ENCODE data around the gene VWCE. TPM values are rescaled to one million over a fixed set of nuclear protein-coding genes. Genes with fewer than 3 reads are reported as not detected.
"Not testable (repeated sequence)": the region's sequence is repeated elsewhere in the genome, so short reads cannot be mapped to it uniquely, and the experiment has no call there.

The VWCE gene
- total RNA-seq, 2 experiments from 2014 or later = 1.6 to 1.7 TPM

DNA sequence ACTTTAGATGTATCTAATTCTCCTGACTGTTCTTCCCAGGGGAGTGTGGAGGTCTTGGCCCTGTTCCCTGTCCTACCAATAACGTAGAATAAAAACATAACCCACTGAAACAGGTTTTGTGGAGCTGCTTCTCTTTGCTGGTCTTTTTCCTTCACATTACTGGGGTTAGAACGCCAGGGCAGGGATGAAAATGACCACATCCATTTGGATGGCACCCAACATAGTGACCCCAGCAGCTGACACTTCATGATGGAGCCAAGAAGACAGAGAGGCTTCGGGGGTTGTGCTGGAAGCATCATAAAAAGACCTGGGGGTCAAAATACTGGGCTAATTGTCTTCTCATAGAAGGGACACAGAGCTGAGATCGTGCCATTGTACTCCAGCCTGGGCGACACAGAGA lies 63.5 kb downstream of the VWCE start:
- POLR2A ChIA-PET; H3K4me1 Mint-ChIP-seq; DNase-seq; CTCF ChIA-PET; H3K9me3 Mint-ChIP-seq; H3K27me3 Mint-ChIP-seq; H3K36me3 Mint-ChIP-seq (ENCODE audit: low read depth); H3K4me3 Mint-ChIP-seq; H3K27ac Mint-ChIP-seq: not testable (repeated sequence)

DNA sequence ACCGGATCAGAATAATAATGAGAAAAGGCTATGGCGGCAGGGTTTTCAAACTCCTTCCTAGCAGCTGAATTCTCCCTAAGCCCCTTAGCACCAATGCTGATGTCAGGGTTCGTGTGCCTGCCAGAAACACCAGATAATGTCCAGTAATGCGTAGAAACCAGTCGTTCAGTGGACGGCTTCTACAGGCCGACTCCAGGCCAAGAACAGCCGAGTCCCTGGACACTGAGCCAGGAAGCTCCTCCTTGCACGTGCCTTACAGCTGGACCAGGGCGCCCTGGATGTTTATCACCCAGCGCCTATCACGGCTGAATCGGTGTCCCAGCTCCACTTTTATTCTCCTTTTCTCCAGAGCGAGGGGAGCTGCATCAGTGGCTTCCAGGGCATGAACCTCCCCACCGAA lies 64.1 kb downstream of the VWCE start:
- H3K36me3 Mint-ChIP-seq (ENCODE audit: low read depth); POLR2A ChIA-PET; H3K4me1 Mint-ChIP-seq; DNase-seq; H3K4me3 Mint-ChIP-seq; H3K9me3 Mint-ChIP-seq; CTCF ChIA-PET; H3K27me3 Mint-ChIP-seq; H3K27ac Mint-ChIP-seq: not testable (repeated sequence)

DNA sequence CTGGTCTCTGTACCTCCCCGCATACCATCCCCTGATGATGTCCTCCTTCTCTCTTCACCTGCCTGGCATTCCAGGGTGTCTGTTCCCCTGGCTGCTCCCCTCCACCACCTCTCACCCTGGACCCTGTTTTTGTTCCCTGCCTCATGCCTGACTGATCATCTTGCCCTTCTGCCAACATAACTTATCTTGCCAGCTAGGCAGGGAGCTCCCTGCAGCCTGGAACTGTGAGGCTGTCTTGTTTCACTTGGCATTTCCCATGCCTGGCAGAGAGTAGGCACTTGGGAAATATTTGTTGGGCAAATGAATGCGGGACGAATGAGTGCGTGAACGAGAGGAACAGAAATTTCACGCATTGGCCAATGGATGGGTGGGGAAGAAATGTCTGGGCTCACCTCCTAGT lies 65.7 kb downstream of the VWCE start:
- H3K36me3 Mint-ChIP-seq (ENCODE audit: low read depth); POLR2A ChIA-PET; CTCF ChIA-PET; DNase-seq; H3K27me3 Mint-ChIP-seq; H3K4me1 Mint-ChIP-seq; H3K4me3 Mint-ChIP-seq; H3K9me3 Mint-ChIP-seq; H3K27ac Mint-ChIP-seq: not testable (repeated sequence)

DNA sequence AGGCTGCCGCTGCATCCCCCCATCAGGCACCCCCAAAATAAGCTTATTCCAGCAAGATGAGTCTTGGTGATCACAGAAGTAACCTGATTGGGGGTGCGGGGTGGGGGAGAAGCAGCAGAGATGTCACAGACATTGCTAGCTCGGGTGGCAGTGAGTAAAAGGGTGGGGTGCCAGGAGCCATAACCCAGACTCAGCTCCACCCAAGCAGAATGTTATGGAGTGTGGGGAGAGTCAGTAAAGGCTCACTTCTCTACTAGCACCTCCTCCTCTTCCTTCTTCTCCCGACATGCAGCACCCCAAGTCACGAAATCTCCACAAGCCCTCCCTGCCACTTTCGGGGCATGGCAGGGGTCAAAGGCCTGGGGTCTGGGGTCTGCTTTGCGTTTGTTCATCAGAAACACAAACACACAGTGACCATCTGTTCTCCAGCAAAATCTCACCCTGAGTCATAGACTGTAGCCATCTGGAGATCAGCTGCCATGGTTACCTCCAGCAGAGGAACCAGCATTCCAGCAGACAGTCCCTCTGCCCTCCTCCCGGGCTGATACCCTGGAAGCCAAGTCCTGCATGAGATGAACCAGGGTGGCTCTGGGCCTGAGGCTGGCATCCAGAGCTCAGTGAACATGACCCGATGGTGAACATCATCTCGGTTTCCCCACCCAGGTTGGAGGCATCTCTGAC lies 68.5 kb downstream of the VWCE start:
- H3K27ac Mint-ChIP-seq; H3K9me3 Mint-ChIP-seq; POLR2A ChIA-PET; H3K4me1 Mint-ChIP-seq; H3K36me3 Mint-ChIP-seq (ENCODE audit: low read depth); CTCF ChIA-PET; H3K27me3 Mint-ChIP-seq; H3K4me3 Mint-ChIP-seq; DNase-seq: not testable (repeated sequence)

DNA sequence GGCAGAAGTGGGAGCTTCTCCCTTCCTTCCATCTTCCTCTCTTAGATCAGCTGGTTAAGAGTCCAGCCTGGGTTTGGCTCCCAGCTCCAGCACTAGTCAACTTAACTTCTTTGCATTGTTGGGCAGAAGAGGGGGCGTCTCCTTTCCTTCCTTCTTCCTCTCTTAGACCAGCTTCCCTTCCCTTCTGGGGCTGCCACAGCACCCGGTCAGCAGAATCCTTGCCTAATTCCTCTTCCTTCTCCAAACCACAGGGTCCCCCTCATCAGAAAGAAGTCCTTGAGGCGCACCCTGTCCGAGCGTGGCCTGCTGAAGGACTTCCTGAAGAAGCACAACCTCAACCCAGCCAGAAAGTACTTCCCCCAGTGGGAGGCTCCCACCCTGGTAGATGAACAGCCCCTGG lies 72.4 kb downstream of the VWCE start:
- H3K4me3 Mint-ChIP-seq; H3K4me1 Mint-ChIP-seq; H3K27me3 Mint-ChIP-seq; H3K9me3 Mint-ChIP-seq; CTCF ChIA-PET; H3K27ac Mint-ChIP-seq; POLR2A ChIA-PET; H3K36me3 Mint-ChIP-seq (ENCODE audit: low read depth); DNase-seq: not testable (repeated sequence)

DNA sequence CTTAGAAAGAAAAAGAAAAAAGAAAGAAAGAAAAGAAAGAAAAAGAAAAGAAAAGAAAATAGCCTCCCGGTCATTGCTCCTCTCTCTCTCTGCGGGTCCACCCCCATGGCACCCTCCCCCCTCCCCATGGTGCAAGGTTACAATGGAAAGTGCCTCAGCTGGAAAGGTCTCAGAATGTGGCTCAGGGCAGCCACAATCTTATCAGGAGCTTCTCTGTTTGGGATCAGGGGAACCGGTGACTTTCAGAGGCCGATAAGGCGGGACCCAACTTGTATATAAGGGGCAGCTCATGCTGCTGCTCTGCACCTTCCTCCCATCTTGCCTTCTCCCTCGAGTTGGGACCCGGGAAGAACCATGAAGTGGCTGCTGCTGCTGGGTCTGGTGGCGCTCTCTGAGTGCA lies 73.1 kb downstream of the VWCE start, which contains the start of gene PGA4:
Gene PGA4 (plus strand): TSS at position 301 of the 400 bp plus-strand sequence. CDS start 54 bp downstream, at position 355.
- H3K4me3 Mint-ChIP-seq; H3K27me3 Mint-ChIP-seq; CTCF ChIA-PET; DNase-seq; H3K9me3 Mint-ChIP-seq; POLR2A ChIA-PET; H3K4me1 Mint-ChIP-seq; H3K36me3 Mint-ChIP-seq (ENCODE audit: low read depth); H3K27ac Mint-ChIP-seq: not testable (repeated sequence)

DNA sequence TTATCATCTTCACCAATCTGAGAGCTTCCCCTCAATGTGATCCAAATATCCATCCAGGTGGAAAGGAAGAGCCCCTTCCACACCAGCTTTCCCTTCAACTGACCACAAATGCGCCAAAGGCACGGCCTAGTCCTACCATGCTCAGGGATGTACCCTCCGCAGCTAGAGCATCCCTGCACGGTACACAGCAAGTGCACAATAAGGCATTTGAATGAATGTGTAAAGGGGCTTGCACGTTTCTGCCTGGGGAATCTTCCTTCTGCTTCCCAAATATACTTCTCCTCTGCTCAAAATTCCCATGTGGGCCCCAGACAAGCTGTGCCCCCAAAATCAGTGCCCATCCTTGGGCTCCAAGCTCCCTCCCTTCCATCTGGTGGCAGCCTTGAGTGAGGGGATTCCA lies 76.1 kb downstream of the VWCE start:
- DNase-seq; H3K27me3 Mint-ChIP-seq; H3K4me3 Mint-ChIP-seq; POLR2A ChIA-PET; H3K27ac Mint-ChIP-seq; H3K36me3 Mint-ChIP-seq (ENCODE audit: low read depth); H3K4me1 Mint-ChIP-seq; CTCF ChIA-PET; H3K9me3 Mint-ChIP-seq: not testable (repeated sequence)

DNA sequence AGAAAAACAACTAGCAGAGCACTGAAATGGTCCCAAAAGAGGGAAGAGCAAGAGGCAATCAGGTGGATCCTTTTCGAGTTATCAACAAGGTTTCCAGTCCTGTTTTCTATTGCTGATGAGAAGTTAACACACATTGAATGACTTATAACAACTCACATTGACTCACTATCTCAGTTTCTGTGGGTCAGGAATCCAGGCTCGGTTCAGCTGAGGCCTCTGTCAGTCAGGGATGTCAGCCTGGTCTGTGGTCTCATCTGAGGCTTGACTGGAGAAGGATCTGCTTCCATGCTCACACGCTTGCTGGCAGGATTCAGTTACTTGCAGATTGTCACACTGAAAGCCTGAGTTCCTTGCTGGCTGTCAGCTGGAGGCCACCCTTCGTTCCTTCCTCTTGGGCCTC lies 76.8 kb downstream of the VWCE start:
- H3K27ac Mint-ChIP-seq; H3K4me3 Mint-ChIP-seq; H3K27me3 Mint-ChIP-seq; CTCF ChIA-PET; H3K36me3 Mint-ChIP-seq (ENCODE audit: low read depth); DNase-seq; POLR2A ChIA-PET; H3K9me3 Mint-ChIP-seq; H3K4me1 Mint-ChIP-seq: not testable (repeated sequence)

DNA sequence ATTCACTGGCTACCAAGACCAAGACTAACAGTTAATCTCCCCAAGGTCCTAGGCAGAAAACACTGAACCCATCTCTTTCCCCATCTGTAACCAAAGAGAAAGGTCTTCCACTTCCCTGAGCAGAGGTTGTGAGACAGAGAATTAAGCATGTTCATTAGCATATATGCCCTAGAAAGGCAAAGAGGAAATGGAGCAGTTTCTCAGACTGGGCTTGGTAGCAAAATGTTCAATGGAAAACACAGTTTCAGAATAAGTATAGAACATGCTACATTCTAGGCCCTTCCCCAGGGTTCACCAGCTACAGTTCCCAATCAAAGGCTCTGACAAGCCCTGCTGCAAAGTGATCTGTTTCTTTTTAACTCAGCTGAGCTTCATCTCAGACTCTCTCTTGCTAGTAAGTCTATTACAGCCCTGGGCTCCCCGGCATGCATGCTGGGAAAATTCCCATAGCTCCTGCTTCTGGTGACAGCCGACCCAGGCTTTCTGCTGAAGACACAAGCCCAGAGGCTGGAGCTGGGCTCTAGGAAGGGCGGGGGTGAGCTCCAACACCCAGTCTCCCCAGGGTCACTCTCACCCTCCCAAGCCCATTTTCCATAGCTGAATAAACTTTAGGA lies 81.3 kb downstream of the VWCE start:
- H3K9me3 Mint-ChIP-seq, POLR2A ChIA-PET: not testable (repeated sequence)

DNA sequence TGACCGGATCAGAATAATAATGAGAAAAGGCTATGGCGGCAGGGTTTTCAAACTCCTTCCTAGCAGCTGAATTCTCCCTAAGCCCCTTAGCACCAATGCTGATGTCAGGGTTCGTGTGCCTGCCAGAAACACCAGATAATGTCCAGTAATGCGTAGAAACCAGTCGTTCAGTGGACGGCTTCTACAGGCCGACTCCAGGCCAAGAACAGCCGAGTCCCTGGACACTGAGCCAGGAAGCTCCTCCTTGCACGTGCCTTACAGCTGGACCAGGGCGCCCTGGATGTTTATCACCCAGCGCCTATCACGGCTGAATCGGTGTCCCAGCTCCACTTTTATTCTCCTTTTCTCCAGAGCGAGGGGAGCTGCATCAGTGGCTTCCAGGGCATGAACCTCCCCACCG lies 82.9 kb downstream of the VWCE start:
- H3K9me3 Mint-ChIP-seq; H3K27me3 Mint-ChIP-seq; H3K4me3 Mint-ChIP-seq; H3K36me3 Mint-ChIP-seq (ENCODE audit: low read depth); POLR2A ChIA-PET; CTCF ChIA-PET; H3K27ac Mint-ChIP-seq; H3K4me1 Mint-ChIP-seq; DNase-seq: not testable (repeated sequence)

More for the DNA sequence above, 81.3 kb downstream of the VWCE start:
- H3K27ac Mint-ChIP-seq; H3K27me3 Mint-ChIP-seq; DNase-seq; CTCF ChIA-PET; H3K4me3 Mint-ChIP-seq; H3K36me3 Mint-ChIP-seq (ENCODE audit: low read depth); H3K4me1 Mint-ChIP-seq: not testable (repeated sequence)

DNA sequence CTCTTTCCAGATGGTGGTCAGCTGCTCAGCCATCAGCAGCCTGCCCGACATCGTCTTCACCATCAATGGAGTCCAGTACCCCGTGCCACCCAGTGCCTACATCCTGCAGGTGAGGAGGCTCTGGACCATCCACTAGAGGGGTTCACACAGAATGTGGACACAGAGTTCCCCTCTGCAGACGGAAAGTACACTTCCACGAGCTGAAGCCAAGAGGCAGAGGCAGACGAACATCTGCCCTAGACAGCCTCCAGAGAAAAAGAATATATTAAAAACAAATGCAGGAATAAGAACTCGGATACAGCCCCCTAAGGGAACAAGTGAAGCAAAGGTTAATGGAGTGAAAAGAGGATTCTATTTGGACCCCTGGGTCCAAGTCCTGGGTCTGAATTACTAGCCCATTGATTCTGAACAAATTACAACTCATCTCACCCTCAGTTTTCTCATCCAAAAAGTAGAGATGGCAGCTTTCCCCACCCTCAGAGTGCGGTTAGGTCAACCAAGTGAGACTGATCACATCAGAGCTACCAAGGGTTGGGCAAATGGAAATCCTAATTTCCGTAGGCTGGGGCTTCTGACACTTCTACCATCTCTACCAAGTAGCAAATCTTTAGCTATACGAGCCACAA lies 83.7 kb downstream of the VWCE start:
- H3K4me1 Mint-ChIP-seq; H3K27ac Mint-ChIP-seq; H3K4me3 Mint-ChIP-seq; POLR2A ChIA-PET; H3K27me3 Mint-ChIP-seq; DNase-seq; H3K36me3 Mint-ChIP-seq (ENCODE audit: low read depth); CTCF ChIA-PET; H3K9me3 Mint-ChIP-seq: not testable (repeated sequence)

DNA sequence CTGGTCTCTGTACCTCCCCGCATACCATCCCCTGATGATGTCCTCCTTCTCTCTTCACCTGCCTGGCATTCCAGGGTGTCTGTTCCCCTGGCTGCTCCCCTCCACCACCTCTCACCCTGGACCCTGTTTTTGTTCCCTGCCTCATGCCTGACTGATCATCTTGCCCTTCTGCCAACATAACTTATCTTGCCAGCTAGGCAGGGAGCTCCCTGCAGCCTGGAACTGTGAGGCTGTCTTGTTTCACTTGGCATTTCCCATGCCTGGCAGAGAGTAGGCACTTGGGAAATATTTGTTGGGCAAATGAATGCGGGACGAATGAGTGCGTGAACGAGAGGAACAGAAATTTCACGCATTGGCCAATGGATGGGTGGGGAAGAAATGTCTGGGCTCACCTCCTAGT lies 84.5 kb downstream of the VWCE start:
- H3K27me3 Mint-ChIP-seq; H3K27ac Mint-ChIP-seq; DNase-seq; POLR2A ChIA-PET; H3K4me1 Mint-ChIP-seq; H3K9me3 Mint-ChIP-seq; CTCF ChIA-PET; H3K36me3 Mint-ChIP-seq (ENCODE audit: low read depth); H3K4me3 Mint-ChIP-seq: not testable (repeated sequence)

All from activated CD4-positive, alpha-beta T cell treated with anti-CD3 and anti-CD28 coated beads, Interleukin-2, amount 10 ng/mL, durations not matched to agents 7 days and 5 days (primary cell).